HG03280 (cell line): ENCODE data around the gene ETS2.

Source experiments
- ATAC-seq: cut with Tn5 transposase; IDR thresholded peaks from one replicate; pipeline ENCODE4 v1.9.1; 2021; ENCODE audit warnings: mild to moderate bottlenecking, moderate library complexity; ENCODE audit not compliant: unreplicated experiment

The ETS2 gene

GRCh38 chr21:38777531-38777930 lies 28.2 kb upstream of the ETS2 start:
- no peak for ATAC-seq

- ATAC-seq = no peak
These were observed 24.9 kb upstream of the ETS2 start for GRCh38 chr21:38780879-38781278.

DNA sequence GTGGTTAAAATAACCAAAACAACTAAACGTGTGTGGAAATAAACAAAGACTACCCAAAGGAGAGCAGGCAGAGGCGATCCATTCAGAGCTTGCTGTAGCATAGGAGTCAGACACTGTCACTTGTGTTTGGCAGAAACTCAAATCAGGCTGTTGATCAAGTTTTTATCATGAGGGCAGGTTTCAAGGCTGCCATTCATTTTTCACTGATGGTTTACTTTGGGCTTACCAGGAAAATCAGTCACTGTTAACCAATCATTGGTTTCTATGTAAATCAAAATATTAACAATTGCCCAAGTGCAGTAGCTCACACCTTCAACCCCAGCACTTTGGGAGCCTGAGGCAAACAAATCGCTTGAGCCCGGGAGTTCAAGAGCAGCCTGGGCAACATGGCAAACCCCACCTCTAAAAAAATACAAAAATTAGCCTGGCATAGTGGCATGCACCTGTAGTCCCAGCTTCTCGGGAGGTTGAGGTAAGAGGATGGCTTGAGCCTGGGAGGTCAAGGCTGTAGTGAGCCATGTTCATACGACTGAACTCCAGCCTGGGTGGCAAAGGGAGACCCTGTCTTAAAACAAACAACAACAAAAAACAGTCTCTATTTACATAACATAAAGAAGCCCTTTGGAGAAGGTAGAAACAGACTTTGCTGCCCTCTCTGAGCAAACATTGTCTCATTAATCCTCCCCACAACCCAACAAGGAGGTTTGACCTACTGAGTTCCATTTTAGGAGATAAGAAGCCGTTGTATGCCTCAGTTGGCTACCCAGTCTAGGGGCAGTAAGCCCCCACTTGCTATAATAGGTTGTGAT lies 21.1 kb upstream of the ETS2 start:
- no peak for ATAC-seq

DNA sequence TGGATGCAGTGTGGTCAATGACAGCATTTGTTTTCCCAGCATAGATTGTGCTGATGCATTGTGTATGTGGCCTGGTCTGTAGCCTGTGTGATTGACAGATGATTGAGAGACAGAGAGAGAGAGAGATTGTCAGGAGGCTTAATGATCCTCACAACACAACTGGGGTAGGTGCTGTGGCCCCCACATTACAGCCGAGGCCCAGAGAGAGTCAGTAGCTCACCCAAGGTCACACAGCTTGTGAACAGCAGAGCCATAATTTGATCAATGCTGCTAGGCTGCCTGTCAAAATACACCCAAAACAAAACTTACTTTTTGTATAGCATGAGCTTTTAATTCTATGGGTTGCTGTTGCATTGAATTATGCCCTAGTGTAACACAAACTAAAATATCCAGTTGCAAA lies 20.2 kb upstream of the ETS2 start:
- no peak for ATAC-seq

DNA sequence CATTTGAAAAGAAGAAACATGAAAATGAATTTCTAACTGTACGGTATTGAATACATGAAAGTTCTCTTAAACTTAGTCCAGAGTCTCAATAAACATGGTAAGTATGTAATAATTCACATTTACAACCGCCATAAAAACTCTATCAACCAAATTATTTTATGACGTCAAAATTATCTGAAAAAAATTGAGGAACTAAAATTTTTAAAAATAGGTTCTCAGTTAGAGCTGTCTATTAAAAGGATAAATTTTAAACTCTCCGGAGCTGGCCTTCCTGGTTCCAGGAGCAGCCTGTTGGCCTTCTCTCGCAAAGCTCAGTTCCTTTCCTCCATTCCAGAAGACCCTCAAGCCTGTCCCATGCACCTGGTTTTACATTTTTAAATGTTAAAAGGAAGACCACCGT lies 18.7 kb upstream of the ETS2 start:
- no peak for ATAC-seq

- no peak for ATAC-seq
These were observed 18.1 kb upstream of the ETS2 start for GRCh38 chr21:38787461-38788274.

- ATAC-seq = no peak
These were observed 17.3 kb upstream of the ETS2 start for GRCh38 chr21:38788275-38788905.

- ATAC-seq = no peak
These were observed 16.5 kb upstream of the ETS2 start for GRCh38 chr21:38789275-38789674.

DNA sequence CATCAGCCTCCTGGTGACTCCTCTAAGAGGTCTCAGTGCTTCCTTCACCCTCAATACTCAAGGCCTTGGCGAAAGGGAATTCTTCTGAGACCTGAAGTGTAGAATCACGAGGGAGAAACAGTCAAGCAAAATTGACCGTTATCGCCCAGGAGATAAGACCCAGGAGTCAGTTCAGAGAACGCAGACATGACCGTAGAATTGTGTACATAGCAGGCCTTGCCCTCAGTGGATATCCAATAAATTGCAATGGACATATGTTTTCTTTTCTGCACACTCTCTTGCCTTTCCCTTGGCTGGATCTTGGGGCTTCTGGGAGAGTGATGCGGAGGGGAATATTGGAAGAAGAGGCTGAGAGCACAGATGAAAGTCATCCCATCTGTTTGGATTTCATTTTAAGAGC lies 15.7 kb upstream of the ETS2 start:
- no peak for ATAC-seq

DNA sequence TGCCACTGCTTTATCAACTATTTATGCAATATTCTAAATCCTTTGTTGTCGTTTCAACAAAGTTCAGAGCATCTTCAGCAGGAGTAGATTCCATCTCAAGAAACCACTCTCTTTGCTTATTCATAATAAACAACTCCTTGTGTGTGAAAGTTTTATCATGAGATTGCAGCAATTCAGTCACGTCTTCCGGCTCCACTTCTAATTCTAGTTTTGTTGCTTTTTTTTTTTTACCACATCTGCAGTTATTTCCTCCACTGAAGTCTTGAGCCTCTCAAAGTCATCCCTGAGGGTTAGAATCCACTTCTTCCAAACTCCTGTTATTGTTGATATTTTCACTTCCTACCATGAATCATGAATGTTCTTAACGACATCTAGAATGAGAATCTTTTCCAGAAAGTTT lies 14.8 kb upstream of the ETS2 start:
- ATAC-seq = no peak

- no peak for ATAC-seq
These were observed 12.9 kb upstream of the ETS2 start for GRCh38 chr21:38792676-38793459.

- ATAC-seq = no peak
These were observed 11.6 kb upstream of the ETS2 start for GRCh38 chr21:38793926-38794713.

DNA sequence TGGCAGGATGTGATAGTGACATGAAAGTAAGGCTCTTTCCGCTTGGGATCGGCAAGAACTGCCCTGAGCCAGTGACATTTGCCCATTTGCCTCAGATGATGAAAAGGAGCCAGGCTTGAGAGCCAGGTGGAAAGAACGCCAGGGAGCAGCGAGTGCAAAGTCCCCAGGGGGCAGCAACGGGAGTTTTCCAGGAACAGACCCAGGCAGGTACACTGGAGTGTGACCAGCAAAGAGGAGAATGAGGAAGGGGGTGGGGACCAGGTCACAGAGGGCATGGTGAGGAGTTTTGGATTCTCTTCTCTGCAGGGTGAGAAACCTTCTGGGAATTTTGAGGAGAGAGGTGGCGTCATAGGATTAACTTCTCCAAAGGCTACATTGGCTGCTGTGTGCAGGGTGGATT lies 10.8 kb upstream of the ETS2 start:
- ATAC-seq = no peak

DNA sequence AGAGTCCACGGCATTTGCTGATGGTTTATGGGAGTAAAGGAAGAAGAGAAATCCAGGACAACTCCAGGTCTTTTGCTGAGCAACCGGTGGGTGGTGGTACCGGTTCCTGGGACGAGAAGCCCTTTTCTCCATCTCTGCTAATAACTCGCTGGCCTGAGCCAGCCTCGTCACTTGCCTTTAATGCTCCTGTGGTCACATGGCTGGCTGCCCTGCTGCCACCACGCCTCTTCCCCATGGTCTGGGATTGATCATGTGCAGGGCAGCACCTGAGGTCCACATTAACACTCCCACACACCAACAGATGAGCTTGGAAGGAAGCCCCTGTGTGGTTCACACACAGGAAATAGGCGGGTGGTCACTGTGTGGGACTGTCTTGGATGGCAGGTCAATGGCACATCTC lies 10.3 kb upstream of the ETS2 start:
- no peak for ATAC-seq

DNA sequence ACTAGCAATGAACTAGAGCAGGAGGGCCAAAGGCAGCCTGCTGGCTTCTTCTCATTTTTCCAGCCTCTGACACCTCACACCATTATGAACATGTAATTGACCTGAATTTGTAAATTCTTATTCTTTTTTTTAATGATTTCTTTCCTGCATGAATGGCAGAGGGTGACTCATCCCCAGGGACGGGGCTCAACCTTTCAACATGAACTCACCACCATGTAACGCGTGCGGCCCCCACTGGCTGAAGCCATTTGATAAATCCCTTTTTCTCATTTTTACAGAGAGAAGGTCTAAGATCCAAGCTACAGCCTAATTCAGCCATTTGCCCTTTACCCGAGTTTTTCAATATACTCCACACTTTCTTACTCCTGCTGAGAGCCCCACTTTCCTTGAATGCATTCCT lies 9.3 kb upstream of the ETS2 start:
- ATAC-seq = no peak

DNA sequence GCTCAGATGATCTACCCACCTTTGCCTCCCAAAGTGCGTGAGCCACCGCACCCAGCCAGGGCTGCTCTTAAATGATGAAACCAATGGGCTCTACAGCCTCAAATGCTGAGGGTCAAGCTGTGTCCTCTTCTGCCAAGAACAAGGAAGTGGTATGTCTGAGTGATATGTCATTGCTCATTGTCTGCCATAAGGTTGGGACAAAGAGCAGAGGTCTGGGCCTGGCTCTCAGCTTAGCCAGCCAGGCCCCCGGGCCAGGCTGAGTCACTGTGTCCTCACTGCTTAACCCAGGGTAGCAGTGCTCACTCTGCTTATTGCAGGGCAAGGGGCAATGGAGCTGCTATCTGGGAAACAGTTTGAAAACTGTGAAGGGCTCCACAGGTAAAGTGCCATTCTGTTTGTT lies 8.3 kb upstream of the ETS2 start:
- ATAC-seq = no peak

DNA sequence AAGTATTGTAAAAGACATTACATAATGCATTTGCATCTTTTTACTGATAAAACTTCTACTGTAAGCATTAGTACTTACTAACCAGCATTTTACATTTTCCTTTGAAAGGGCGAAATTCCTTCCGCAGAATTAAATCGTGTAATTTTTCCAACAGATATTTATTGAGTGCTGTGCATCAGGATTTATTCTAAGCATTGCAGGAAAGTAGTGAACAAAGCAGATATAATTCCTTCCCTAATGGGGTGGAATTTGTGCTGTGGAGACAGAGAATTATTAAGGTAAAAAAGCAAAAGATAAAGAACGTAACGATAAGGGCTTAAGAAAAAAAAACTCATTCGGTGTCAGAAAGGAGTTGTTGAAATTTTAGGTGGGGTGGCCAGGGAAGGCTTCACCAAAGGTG lies 7.6 kb upstream of the ETS2 start:
- ATAC-seq = no peak

DNA sequence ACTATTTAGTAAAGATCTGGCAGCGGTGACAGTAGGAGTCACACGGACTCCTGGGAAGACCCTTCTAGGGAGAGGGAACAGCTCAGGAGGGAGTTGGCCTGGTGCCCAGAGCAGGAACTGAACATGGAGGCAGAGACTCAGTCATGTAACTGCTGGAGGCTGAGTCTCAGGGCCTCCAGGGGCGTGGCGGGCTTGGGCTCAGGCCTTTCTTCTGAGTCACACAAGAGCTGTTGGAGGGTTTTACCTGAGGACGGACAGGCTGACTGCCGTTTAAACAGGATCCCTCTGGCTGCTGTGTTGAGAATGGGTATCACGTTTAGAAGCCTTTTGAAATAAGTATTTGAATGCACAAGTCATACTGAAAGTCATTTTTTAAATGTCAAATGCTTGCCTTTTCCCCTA lies 7.2 kb upstream of the ETS2 start:
- no peak for ATAC-seq

DNA sequence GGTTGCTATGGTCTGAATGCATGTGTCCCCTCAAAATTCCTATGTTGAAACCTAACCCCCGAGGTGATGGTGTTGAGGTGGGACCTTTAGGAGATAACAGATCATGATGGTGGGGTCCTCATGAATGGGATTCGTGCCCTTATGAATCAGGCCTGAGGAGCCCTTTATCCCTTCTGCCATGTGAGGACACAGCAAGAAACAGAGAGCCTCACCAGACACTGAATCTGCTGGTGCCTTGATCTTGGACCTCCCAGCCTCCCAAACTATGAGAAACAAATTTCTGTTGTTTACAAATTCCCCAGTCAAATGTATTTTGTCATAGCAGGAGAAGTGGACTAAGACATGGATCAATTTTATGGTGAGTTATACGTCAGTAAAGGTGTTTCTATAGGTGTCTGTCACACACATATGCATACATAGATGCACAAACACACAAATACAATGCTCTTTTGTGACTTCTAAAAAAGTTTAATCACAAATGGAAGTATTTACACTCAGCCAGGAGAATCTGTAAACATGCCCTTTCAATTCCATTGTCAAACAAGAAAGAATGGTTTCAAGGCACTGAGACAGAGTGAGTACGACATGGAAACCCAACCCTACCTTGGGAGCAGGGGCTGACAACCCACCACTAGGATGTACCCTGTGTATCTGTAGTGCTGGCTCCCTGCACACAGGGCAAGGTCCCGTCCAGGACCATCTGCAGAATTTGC lies 5.5 kb upstream of the ETS2 start:
- no peak for ATAC-seq
